Astrocyte (in vitro differentiated cells and primary cell): ENCODE measurements around the gene SLC30A10. TPM values are rescaled to one million over a fixed set of nuclear protein-coding genes. Genes with fewer than 3 reads are reported as not detected.
"Not testable (repeated sequence)": the region's sequence is repeated elsewhere in the genome, so short reads cannot be mapped to it uniquely, and the experiment has no call there.

Source experiments
- DNase-seq: peaks from one replicate; pipeline ENCODE4 v3.0.0-alpha.2; 2010; ENCODE audit warnings: low read depth
- FAIRE-seq: peaks from 2 replicates; lab custom pipeline; 2011; peaks lifted over from hg19 to GRCh38; lab: Jason Lieb, UNC
- H2AFZ ChIP-seq: 2 replicates; pipeline ENCODE4 v1.6.0; 2012; ENCODE audit warnings: low read depth, low read length, inconsistent platforms
- H3K27ac ChIP-seq: 2 replicates; pipeline ENCODE4 v1.5.1; 2011; ENCODE audit warnings: low read depth, low read length, inconsistent platforms
- H3K27me3 ChIP-seq: 2 replicates; pipeline ENCODE4 v1.6.0; 2011; ENCODE audit warnings: low read length, inconsistent platforms; ENCODE audit not compliant: insufficient read depth
- H3K36me3 ChIP-seq: 2 replicates; pipeline ENCODE4 v1.5.1; 2011; ENCODE audit warnings: low read length, inconsistent platforms; ENCODE audit not compliant: insufficient read depth
- H3K4me1 ChIP-seq: 2 replicates; pipeline ENCODE4 v1.5.1; 2011; ENCODE audit warnings: low read length, inconsistent platforms; ENCODE audit not compliant: insufficient read depth
- H3K4me2 ChIP-seq: 2 replicates; pipeline ENCODE4 v1.6.0; 2012; ENCODE audit warnings: low read length, inconsistent platforms
- H3K4me3 ChIP-seq: 2 replicates; pipeline ENCODE4 v1.5.1; 2011; ENCODE audit warnings: low read depth, mild to moderate bottlenecking, low read length, inconsistent platforms; ENCODE audit not compliant: insufficient read depth
- H3K79me2 ChIP-seq: 2 replicates; pipeline ENCODE4 v1.6.0; 2012; ENCODE audit warnings: mild to moderate bottlenecking, low read length, inconsistent platforms; ENCODE audit not compliant: insufficient read depth
- H3K9ac ChIP-seq: 2 replicates; pipeline ENCODE4 v1.6.0; 2012; ENCODE audit warnings: mild to moderate bottlenecking, low read length, inconsistent platforms
- H3K9me3 ChIP-seq: 2 replicates; pipeline ENCODE4 v1.5.1; 2012; ENCODE audit warnings: low read depth, mild to moderate bottlenecking, low read length, inconsistent platforms; ENCODE audit not compliant: insufficient read depth
- H4K20me1 ChIP-seq: 2 replicates; pipeline ENCODE4 v1.6.0; 2012; ENCODE audit warnings: low read length, inconsistent platforms; ENCODE audit not compliant: insufficient read depth
- H3K27ac Mint-ChIP-seq: one replicate; pipeline ENCODE4 v1.8.0; 2021; ENCODE audit warnings: mild to moderate bottlenecking, mixed read lengths; ENCODE audit not compliant: unreplicated experiment
- H3K27me3 Mint-ChIP-seq: one replicate; pipeline ENCODE4 v1.8.0; 2021; ENCODE audit warnings: low read depth, mixed read lengths; ENCODE audit not compliant: unreplicated experiment
- H3K36me3 Mint-ChIP-seq: one replicate; pipeline ENCODE4 v1.8.0; 2021; ENCODE audit warnings: low read depth, mixed read lengths; ENCODE audit not compliant: unreplicated experiment
- H3K4me1 Mint-ChIP-seq: one replicate; pipeline ENCODE4 v1.8.0; 2021; ENCODE audit warnings: low read depth, mixed read lengths; ENCODE audit not compliant: unreplicated experiment
- H3K4me3 Mint-ChIP-seq: one replicate; pipeline ENCODE4 v1.8.0; 2021; ENCODE audit warnings: mild to moderate bottlenecking, moderate library complexity, mixed read lengths; ENCODE audit not compliant: unreplicated experiment
- H3K9me3 Mint-ChIP-seq: one replicate; pipeline ENCODE4 v1.8.0; 2021; ENCODE audit warnings: mild to moderate bottlenecking, mixed read lengths; ENCODE audit not compliant: unreplicated experiment
- EZH2 ChIP-seq: IDR thresholded peaks from 2 replicates; pipeline ENCODE4 v1.6.1; 2012; ENCODE audit warnings: mild to moderate bottlenecking, low read length, inconsistent platforms; ENCODE audit not compliant: insufficient read depth
- total RNA-seq: library from RNA; stranded (reverse); gene quantifications from 2 replicates; pipeline ENCODE4 v1.2.1, GENCODE V29; 2021
- TF ChIP-seq, protein P1 (sequence below): IDR thresholded peaks from 2 replicates; pipeline ENCODE4 v1.5.1; 2011; ENCODE audit warnings: low read depth, mild to moderate bottlenecking, inconsistent platforms, low read length, moderate library complexity; ENCODE audit not compliant: insufficient read depth

The SLC30A10 gene
- total RNA-seq, 1 donor from 2014 or later = not detected

DNA sequence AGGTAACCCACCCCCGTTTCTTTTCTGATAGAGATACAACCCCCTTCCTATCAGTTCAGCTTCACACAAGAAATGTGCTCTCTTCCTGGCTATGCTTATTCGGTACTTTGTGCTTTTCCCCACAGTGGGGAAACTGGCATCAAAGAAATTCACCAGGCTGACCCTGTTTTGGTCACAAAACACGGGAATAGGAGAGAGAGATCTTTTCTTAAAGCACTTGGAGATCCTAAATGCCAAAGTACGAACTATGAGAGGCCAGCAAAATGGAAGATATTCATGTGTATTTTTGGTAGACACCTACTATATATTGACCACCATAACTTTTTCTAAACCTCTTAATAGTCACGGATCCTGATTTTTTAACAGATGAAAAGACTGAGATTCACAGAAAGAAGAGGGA is 30.0 kb downstream of the SLC30A10 start:
- Histone ChIP-seq H3K4me1 (no peaks in the 10 kb centered on the region), H3K27ac (no peak overlapping the region), H3K27me3 (no peaks in the 10 kb centered on the region), H3K9ac (no peak overlapping the region), H3K4me2 (no peak overlapping the region), H3K4me3 (no peak overlapping the region), H3K9me3 (no peaks in the 10 kb centered on the region), H3K79me2 (no peaks in the 10 kb centered on the region), H2AFZ (no peak overlapping the region), H4K20me1 (no peaks in the 10 kb centered on the region), H3K36me3 (no peaks in the 10 kb centered on the region)
- Mint-ChIP-seq H3K27me3 (no peaks in the 10 kb centered on the region), H3K9me3 (no peaks in the 10 kb centered on the region), H3K27ac (no peak overlapping the region), H3K36me3 (no peaks in the 10 kb centered on the region), H3K4me1 (no peaks in the 10 kb centered on the region), H3K4me3 (no peak overlapping the region)
- FAIRE-seq = no peak
- no peak for DNase-seq
- no peak for TF ChIP-seq EZH2
- TF ChIP-seq, protein P1, sequence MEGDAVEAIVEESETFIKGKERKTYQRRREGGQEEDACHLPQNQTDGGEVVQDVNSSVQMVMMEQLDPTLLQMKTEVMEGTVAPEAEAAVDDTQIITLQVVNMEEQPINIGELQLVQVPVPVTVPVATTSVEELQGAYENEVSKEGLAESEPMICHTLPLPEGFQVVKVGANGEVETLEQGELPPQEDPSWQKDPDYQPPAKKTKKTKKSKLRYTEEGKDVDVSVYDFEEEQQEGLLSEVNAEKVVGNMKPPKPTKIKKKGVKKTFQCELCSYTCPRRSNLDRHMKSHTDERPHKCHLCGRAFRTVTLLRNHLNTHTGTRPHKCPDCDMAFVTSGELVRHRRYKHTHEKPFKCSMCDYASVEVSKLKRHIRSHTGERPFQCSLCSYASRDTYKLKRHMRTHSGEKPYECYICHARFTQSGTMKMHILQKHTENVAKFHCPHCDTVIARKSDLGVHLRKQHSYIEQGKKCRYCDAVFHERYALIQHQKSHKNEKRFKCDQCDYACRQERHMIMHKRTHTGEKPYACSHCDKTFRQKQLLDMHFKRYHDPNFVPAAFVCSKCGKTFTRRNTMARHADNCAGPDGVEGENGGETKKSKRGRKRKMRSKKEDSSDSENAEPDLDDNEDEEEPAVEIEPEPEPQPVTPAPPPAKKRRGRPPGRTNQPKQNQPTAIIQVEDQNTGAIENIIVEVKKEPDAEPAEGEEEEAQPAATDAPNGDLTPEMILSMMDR = no peak

DNA sequence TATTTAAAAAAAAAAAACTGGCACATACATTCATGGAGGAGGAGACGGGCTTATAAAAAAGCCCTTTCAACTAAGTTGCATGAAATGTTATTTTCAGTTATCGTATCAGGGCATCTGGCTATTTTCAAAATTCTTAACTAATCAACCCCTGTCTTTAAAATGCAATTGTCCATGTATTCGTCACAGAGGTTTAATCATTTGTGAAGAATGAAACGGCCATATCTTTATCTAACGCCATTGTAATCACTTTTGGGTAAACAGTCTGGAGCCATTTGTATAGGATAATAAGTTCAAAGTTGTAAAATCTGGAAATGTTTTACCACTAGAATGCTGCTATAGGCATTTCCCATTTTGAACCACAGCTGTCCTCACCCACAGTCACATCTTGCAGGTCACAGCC is 30.4 kb downstream of the SLC30A10 start:
- Histone ChIP-seq H3K79me2 (no peaks in the 10 kb centered on the region), H3K4me1 (no peaks in the 10 kb centered on the region), H3K36me3 (no peaks in the 10 kb centered on the region), H2AFZ (no peak overlapping the region), H3K4me3 (no peak overlapping the region), H3K9me3 (no peaks in the 10 kb centered on the region), H3K4me2 (no peak overlapping the region), H3K27ac (no peak overlapping the region), H4K20me1 (no peaks in the 10 kb centered on the region), H3K9ac (no peak overlapping the region), H3K27me3 (no peaks in the 10 kb centered on the region)
- no peak overlapping the region for H3K27ac Mint-ChIP-seq
- no peaks in the 10 kb centered on the region for H3K4me1 Mint-ChIP-seq
- H3K36me3 Mint-ChIP-seq = no peaks in the 10 kb centered on the region
- FAIRE-seq (no peak), DNase-seq (no peak)
- no peaks in the 10 kb centered on the region for H3K27me3 Mint-ChIP-seq
- TF ChIP-seq, protein P1 = no peak
- TF ChIP-seq EZH2 = no peak
- H3K9me3 Mint-ChIP-seq = no peaks in the 10 kb centered on the region
- no peak overlapping the region for H3K4me3 Mint-ChIP-seq

DNA sequence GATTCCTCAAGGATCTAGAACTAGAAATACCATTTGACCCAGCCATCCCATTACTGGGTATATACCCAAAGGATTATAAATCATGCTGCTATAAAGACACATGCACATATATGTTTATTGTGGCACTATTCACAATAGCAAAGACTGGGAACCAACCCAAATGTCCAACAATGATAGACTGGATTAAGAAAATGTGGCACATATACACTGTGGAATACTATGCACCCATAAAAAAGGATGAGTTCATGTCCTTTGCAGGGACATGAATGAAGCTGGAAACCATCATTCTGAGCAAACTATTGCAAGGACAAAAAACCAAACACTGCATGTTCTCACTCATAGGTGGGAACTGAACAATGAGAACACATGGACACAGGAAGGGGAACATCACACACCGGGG is 36.1 kb downstream of the SLC30A10 start:
- not testable (repeated sequence) for H3K4me1 Mint-ChIP-seq, DNase-seq, H3K27ac ChIP-seq, H3K36me3 Mint-ChIP-seq, H3K4me3 Mint-ChIP-seq, H3K27me3 ChIP-seq, H3K9ac ChIP-seq, H3K9me3 ChIP-seq, H3K27me3 Mint-ChIP-seq, H3K36me3 ChIP-seq, H3K4me2 ChIP-seq, H2AFZ ChIP-seq, FAIRE-seq, H3K4me1 ChIP-seq, H3K4me3 ChIP-seq, H3K27ac Mint-ChIP-seq, H3K79me2 ChIP-seq, H4K20me1 ChIP-seq
- H3K9me3 Mint-ChIP-seq = peaks cover 13% of the 10 kb centered on the region

DNA sequence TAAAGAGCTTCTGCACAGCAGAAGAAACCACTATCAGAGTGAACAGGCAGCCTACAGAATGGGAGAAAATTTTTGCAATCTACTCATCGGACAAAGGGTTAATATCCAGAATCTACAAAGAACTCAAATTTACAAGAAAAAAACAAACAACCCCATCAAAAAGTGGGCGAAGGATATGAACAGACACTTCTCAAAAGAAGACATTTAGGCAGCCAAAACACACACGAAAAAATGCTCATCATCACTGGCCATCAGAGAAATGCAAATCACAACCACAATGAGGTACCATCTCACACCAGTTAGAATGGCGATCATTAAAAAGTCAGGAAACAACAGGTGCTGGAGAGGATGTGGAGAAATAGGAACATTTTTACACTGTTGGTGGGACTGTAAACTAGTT is 36.5 kb downstream of the SLC30A10 start:
- not testable (repeated sequence) for DNase-seq, H3K4me1 ChIP-seq, H3K36me3 Mint-ChIP-seq, H3K4me3 ChIP-seq, FAIRE-seq, H3K4me2 ChIP-seq, H3K36me3 ChIP-seq, H4K20me1 ChIP-seq, H3K9ac ChIP-seq, H3K27ac Mint-ChIP-seq, H2AFZ ChIP-seq, H3K4me1 Mint-ChIP-seq, H3K27me3 ChIP-seq, H3K9me3 ChIP-seq, H3K27ac ChIP-seq, H3K27me3 Mint-ChIP-seq, H3K79me2 ChIP-seq, H3K4me3 Mint-ChIP-seq
- H3K9me3 Mint-ChIP-seq = peaks cover 13% of the 10 kb centered on the region

DNA sequence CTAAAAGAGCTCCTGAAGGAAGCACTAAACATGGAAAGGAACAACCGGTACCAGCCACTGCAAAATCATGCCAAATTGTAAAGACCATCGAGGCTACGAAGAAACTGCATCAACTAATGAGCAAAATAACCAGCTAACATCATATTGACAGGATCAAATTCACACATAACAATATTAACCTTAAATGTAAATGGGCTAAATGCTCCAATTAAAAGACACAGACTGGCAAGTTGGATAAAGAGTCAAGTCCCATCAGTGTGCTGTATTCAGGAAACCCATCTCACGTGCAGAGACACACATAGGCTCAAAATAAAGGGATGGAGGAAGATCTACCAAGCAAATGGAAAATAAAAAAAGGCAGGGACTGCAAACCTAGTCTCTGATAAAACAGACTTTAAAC is 39.7 kb downstream of the SLC30A10 start:
- H3K27me3 Mint-ChIP-seq, H3K9ac ChIP-seq, H3K27ac ChIP-seq, H3K36me3 ChIP-seq, FAIRE-seq, H3K27me3 ChIP-seq, H3K36me3 Mint-ChIP-seq, DNase-seq, H3K79me2 ChIP-seq, H2AFZ ChIP-seq, H3K4me1 ChIP-seq, H3K4me3 ChIP-seq, H3K4me2 ChIP-seq, H3K9me3 ChIP-seq, H3K27ac Mint-ChIP-seq, H3K4me3 Mint-ChIP-seq, H4K20me1 ChIP-seq, H3K4me1 Mint-ChIP-seq: not testable (repeated sequence)
- peaks cover 13% of the 10 kb centered on the region for H3K9me3 Mint-ChIP-seq
